GM12891 (cell line): ENCODE data around the gene APPL2.
"Not testable (repeated sequence)": the region's sequence is repeated elsewhere in the genome, so short reads cannot be mapped to it uniquely, and the experiment has no call there.

Experiments used
- DNase-seq: peaks from one replicate; pipeline ENCODE4 v3.0.0; 2011; ENCODE audit warnings: low spot score; ENCODE audit not compliant: insufficient read length
- FAIRE-seq: peaks from 2 replicates; lab custom pipeline; 2011; peaks lifted over from hg19 to GRCh38; lab: Jason Lieb, UNC
- PAX5 ChIP-seq: IDR thresholded peaks from 2 replicates; pipeline ENCODE4 v1.6.1; 2011; ENCODE audit warnings: low read length, moderate library complexity, mild to moderate bottlenecking; ENCODE audit not compliant: insufficient read depth, severe bottlenecking
- POLR2A ChIP-seq: IDR thresholded peaks from 2 replicates; pipeline ENCODE4 v1.6.1; 2011; ENCODE audit warnings: low read depth, low read length, control low read depth
- POLR2AphosphoS5 ChIP-seq: IDR thresholded peaks from 2 replicates; pipeline ENCODE4 v1.6.1; 2011; ENCODE audit warnings: low read depth, low read length, control low read depth
- POU2F2 ChIP-seq: IDR thresholded peaks from 2 replicates; pipeline ENCODE4 v1.6.1; 2011; ENCODE audit warnings: low read depth, mild to moderate bottlenecking, control low read depth, low read length, moderate library complexity
- SPI1 ChIP-seq: IDR thresholded peaks from 2 replicates; pipeline ENCODE4 v1.6.1; 2011; ENCODE audit warnings: low read depth, low read length, control low read depth
- TAF1 ChIP-seq: IDR thresholded peaks from 2 replicates; pipeline ENCODE4 v1.6.1; 2011; ENCODE audit warnings: low read depth, low read length, control low read depth

The APPL2 gene

DNA sequence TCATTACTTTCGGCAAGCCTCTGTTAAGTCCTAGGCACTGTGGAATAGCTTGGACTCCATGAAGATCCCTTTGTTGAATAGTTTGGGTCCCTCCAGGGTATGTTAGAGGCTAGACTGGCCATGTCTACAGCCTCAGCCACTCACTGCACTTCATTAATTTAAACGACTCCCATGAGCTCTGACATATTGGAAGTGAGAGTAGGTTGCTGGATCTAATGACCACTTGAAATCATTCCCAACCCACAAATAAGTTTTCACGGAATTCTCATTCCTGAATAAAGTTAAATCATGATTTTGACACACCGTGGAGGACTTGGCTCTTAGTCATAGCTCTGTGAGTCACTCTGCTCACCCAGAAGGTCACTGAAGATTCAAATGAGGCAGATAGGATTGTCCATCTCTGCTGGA, 21.4 kb upstream of the APPL2 start:
- DNase-seq: no peak
- no peak for TF ChIP-seq POLR2A
- TF ChIP-seq TAF1: no peak
- TF ChIP-seq PAX5: no peak
- no peak for TF ChIP-seq POU2F2
- no peak for TF ChIP-seq POLR2AphosphoS5
- TF ChIP-seq SPI1: no peak
- FAIRE-seq: no peak

DNA sequence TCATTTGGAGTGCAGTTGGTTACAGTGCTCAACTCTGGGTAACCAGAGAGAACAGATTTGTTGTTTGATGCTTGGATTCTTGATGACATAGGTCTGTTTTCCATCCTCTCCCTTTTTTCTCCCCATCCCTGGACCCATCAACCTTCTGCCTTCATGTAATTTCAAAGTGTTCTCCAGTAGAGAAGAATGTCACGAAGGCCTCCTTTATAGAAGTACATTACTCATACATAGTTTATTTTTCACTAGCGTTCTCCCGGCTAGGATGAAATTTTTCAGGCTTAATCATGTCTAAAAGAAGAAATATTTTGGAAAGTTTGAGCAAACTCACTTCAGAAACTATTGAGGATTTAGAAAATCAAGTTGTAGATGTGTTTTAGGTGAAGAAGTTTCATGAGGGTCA, 20.9 kb upstream of the APPL2 start:
- DNase-seq (no peak), FAIRE-seq (no peak)
- TF ChIP-seq POLR2A (no peak), TAF1 (no peak), POU2F2 (no peak), POLR2AphosphoS5 (no peak), SPI1 (no peak), PAX5 (no peak)

- FAIRE-seq, DNase-seq: not testable (repeated sequence)
Observed at GRCh38 chr12:105256431-105256830, 20.5 kb upstream of the APPL2 start.

DNA sequence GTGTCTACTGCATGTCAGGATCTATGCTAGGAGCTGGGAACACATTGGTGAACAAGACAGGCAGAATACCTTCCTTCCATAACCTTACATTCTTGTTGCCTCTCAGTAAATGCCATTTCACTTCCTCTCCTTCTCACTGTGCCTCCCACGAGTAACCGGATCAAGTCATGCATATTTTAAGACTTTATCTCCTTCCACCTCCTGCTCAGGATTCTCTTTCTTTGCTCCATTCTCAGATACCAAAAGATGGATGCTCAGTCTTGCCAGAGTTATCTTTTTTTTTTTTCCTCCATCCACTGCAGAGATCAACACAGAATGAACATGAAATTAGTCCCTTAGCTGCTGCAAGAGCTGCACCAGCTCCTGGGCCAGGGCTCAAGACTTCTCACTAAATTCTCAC, 20.0 kb upstream of the APPL2 start:
- no peak for DNase-seq
- FAIRE-seq: no peak
- no peak for TF ChIP-seq PAX5
- TF ChIP-seq TAF1: no peak
- no peak for TF ChIP-seq POLR2AphosphoS5
- TF ChIP-seq POLR2A: no peak
- TF ChIP-seq POU2F2: no peak
- no peak for TF ChIP-seq SPI1

GRCh38 chr12:105253866-105254513, 18.0 kb upstream of the APPL2 start:
- FAIRE-seq (no peak), DNase-seq (no peak)
- TF ChIP-seq TAF1 (no peak), POLR2A (no peak), SPI1 (no peak)

GRCh38 chr12:105252901-105253300, 16.9 kb upstream of the APPL2 start:
- no peak for FAIRE-seq

GRCh38 chr12:105245776-105246427, 9.9 kb upstream of the APPL2 start:
- DNase-seq, FAIRE-seq: not testable (repeated sequence)

More at GRCh38 chr12:105252901-105253300, 16.9 kb upstream of the APPL2 start:
- DNase-seq: no peak
- TF ChIP-seq POU2F2 (no peak), POLR2AphosphoS5 (no peak), PAX5 (no peak), TAF1 (no peak), SPI1 (no peak), POLR2A (no peak)

DNA sequence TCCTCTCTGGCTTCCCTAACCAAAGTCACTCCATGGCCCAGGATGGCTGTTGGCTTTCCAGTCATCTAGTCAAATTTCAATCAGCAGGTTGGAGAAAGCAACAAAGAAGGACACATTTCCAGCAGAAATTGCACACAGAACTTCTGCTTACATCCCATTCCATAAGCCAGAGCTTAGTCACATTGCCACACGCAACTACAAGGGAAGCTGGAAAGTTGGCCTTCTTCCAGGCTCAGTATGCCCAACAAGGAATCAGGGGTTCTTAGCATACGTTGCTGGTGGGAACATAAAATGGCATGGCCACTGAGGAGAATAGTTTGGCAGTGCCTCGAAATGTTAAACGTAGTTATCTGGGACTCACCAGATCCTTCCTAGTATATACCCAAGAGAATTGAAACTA, 9.3 kb upstream of the APPL2 start:
- FAIRE-seq (no peak), DNase-seq (no peak)
- TF ChIP-seq PAX5 (no peak), POLR2AphosphoS5 (no peak), SPI1 (no peak), POLR2A (no peak), POU2F2 (no peak), TAF1 (no peak)

GRCh38 chr12:105240228-105240627, 4.3 kb upstream of the APPL2 start:
- FAIRE-seq (no peak), DNase-seq (no peak)
- peak; percentile 64 for TF ChIP-seq SPI1
- no peak for TF ChIP-seq POLR2AphosphoS5

GRCh38 chr12:105239304-105239703, 3.3 kb upstream of the APPL2 start:
- FAIRE-seq (no peak), DNase-seq (no peak)
- TF ChIP-seq POLR2AphosphoS5 (no peak), TAF1 (no peak), POU2F2 (no peak), POLR2A (no peak), PAX5 (no peak), SPI1 (no peak)

- FAIRE-seq (no peak), DNase-seq (no peak)
- no peak for TF ChIP-seq POLR2AphosphoS5
Observed at GRCh38 chr12:105237666-105238065, 1.7 kb upstream of the APPL2 start.
